ENCODE results near the gene SULT4A1.

GRCh38 chr22:43835736-43836135 lies 26.6 kb downstream of the SULT4A1 start:
- TF ChIP-seq IRF3 (IDR thresholded peaks at IDR 0.05) (no peak), EP300 (IDR thresholded peaks at IDR 0.05; ENCODE audit: borderline replicate concordance in 1 of 2, control insufficient read depth in 1 of 2, low read depth in 2 of 2, low read length in 2 of 2) (no peak), SMAD1 (IDR thresholded peaks at IDR 0.05; ENCODE audit: low read depth, partially characterized antibody) (no peak), FOXM1 (IDR thresholded peaks at IDR 0.05; ENCODE audit: low read depth, low read length) (no peak), EZH2 (IDR thresholded peaks at IDR 0.05; ENCODE audit: borderline replicate concordance, control insufficient read depth, low read depth, low read length) (no peak), CTCF (IDR thresholded peaks at IDR 0.05 in 2 of 3, conservative IDR thresholded peaks at IDR 0.05 in 1 of 3; ENCODE audit: control insufficient read depth in 2 of 3, extremely low read depth in 1 of 3, insufficient read depth in 1 of 3, low read depth in 3 of 3, low read length in 3 of 3) (no peak)

All from GM12878 (cell line).